Measurements from ENCODE around the gene GPS1. TPM values are rescaled to one million over a fixed set of nuclear protein-coding genes. Genes with fewer than 3 reads are reported as not detected.

GPS1 gene
- total RNA-seq, 1 donor, result 85.5 TPM

DNA sequence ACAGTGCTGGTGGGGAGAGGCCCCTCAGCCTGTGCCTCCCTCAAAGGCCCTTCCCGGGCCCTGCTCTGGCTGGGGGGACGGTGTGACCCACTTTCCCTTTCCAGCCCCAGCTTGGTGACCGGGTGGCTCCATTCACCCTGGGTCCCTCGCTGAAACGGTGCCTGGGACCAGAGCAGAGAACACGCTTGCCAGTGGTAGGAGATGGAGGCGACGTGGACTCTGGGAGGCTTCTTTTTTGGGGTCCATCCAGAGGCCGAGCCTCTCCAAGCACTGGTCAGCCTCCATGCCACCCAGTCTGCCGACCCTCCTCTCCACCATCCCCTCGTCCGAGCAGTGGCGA is 36.8 kb upstream of the GPS1 start:
- TF ChIP-seq CTCF (IDR thresholded peaks at IDR 0.05; ENCODE audit: insufficient read depth, low read length), result no peak
- no peak for DNase-seq (ENCODE audit: low read depth)

GRCh38 chr17:82015311-82015971 is 36.3 kb upstream of the GPS1 start:
- DNase-seq (ENCODE audit: low read depth), result no peak
- no peak for TF ChIP-seq CTCF (IDR thresholded peaks at IDR 0.05; ENCODE audit: insufficient read depth, low read length)
- H3K4me3 ChIP-seq (ENCODE audit: low read depth, low read length), result no peak overlapping the region

More for the DNA sequence above, 36.8 kb upstream of the GPS1 start:
- H3K4me3 ChIP-seq (ENCODE audit: low read depth, low read length), result no peak overlapping the region

DNA sequence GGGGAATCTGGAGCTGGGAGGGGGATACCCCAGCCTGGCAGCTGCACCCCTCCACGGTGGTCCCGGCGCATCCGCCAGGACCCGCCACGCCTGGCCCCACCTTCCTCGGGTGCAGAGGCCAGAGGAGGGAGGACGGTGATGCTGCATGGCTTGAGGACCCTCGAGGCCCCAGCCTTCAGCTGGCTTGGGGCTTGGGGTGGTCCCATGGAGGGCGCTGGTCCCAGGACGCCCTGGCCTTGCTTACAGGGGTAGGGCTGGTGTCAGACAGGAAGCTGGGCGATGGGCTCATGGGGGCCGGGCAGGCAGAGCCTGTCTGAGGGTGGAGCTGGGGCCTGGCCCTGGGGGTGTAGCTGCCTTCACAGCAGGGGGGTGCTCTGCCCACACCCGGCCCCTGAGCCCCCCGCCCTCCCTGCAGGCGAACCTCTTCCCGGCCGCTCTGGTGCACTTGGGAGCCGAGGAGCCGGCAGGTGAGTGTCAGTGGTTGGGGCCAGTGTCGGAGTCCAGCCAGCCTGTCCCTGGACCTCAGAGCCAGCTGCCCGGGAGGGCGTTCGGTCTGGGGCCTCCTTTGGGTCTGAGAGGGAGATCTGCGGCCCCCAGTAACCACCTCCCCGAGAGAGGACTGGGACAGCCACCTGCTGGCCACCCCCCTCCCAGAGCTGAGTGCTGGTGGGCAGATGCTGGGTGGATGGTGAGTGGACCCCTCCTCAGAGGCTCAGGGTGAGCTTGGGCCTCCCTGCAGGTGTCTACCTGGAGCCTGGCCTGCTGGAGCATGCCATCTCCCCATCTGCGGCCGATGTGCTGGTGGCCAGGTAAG is 35.4 kb upstream of the GPS1 start:
- TF ChIP-seq CTCF (IDR thresholded peaks at IDR 0.05; ENCODE audit: insufficient read depth, low read length), result no peak
- no peak overlapping the region for H3K4me3 ChIP-seq (ENCODE audit: low read depth, low read length)
- no peak for DNase-seq (ENCODE audit: low read depth)

DNA sequence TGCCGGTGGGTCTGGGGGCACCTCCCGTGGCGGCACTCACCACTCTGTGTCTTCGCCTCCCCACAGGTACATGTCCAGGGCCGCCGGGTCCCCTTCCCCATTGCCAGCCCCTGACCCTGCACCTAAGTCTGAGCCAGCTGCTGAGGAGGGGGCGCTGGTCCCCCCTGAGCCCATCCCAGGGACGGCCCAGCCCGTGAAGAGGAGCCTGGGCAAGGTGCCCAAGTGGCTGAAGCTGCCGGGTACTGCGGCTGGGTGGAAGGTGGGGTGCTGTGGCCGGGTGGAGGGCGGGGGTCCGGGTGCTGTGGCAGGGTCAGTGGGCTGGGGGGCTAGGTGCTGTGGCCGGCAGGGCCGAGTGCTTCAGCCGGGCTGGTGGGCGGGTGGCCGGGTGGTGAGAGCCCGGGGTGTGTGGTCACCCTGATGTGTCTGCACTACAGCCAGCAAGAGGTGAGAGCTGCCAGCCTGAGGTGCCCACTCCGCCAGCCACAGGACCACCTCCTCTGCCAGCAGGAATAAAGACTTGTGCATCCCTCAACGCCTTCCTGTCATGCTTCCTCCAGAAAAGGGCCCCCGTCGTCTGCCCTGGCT is 34.7 kb upstream of the GPS1 start:
- TF ChIP-seq CTCF (IDR thresholded peaks at IDR 0.05; ENCODE audit: insufficient read depth, low read length), result no peak
- no peak for DNase-seq (ENCODE audit: low read depth)
- H3K4me3 ChIP-seq (ENCODE audit: low read depth, low read length), result no peak overlapping the region

- no peak for DNase-seq (ENCODE audit: low read depth)
- no peak overlapping the region for H3K4me3 ChIP-seq (ENCODE audit: low read depth, low read length)
- no peak for TF ChIP-seq CTCF (IDR thresholded peaks at IDR 0.05; ENCODE audit: insufficient read depth, low read length)
Observed at GRCh38 chr17:82017612-82018151, 34.0 kb upstream of the GPS1 start.

DNA sequence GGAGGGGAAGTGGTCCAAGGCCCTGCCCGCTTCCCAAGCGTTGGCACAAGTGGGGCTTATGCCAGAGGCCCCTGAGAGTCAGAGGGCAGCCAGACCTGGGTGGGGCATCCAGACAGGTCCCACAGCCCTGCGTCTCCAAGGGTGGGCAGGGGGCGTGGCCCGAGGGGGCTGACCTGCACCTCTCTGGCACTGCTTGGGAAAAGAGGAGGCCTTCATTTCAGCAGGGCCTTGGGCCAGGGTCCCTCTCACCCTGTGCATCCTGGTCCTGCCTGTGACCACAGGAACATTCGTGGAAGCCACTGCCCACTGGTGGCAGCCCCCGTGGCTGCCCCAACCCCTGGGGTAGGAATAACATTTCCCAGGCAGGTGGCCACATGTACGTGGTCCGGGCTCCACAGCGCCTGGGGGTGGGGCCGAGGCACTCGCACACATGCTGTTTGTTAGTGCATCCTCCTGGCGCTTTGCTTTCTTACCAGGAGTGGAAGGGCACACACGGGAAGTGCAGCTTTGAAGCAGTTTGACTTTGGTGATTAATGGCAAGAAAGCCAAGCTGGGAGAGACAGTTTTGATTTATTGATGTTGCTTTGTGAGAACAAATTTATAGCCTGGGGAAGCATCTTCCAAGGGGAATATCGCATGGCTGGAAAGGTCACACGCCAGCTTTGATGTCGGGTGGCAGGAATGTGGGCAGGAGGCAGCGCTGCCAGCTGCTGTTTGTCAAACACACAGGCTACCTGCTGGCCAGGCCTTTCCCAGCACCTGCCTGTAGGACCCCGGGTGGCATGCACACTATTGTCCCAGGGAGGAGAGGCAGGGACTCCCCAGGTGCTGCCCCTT is 33.3 kb upstream of the GPS1 start:
- TF ChIP-seq CTCF (IDR thresholded peaks at IDR 0.05; ENCODE audit: insufficient read depth, low read length), result no peak
- no peak overlapping the region for H3K4me3 ChIP-seq (ENCODE audit: low read depth, low read length)
- DNase-seq (ENCODE audit: low read depth), result no peak
